Pancreas (tissue), 10 donors: ENCODE results near the gene EI24. TPM values are rescaled to one million over a fixed set of nuclear protein-coding genes. Genes with fewer than 3 reads are reported as not detected.
"Not testable (repeated sequence)": the region's sequence is repeated elsewhere in the genome, so short reads cannot be mapped to it uniquely, and the experiment has no call there.

Experiments
- ATAC-seq, 4 donors: fragments of 200-7000 bp; cut with Tn5 transposase; one replicate each; pipeline versions ENCODE4 v1.8.0 to v1.9.1; 2020; ENCODE audit warnings: mild to moderate bottlenecking in 4 of 4, moderate library complexity in 4 of 4
- DNase-seq, 6 donors: peaks; one replicate each; pipeline ENCODE4 v3.0.0-alpha.2; 2020
- FAIRE-seq: peaks from 2 replicates; lab custom pipeline; 2012; peaks lifted over from hg19 to GRCh38; lab: Jason Lieb, UNC
- H3K27ac ChIP-seq, 4 donors: fragments of 200-600 bp; sonication (generic); 1 replicate in 3 of 4; 2 replicates in 1 of 4; pipeline versions ENCODE4 v1.5.0 to v1.8.0; 2020
- H3K27me3 ChIP-seq, 4 donors: fragments of 200-600 bp; one replicate each; pipeline ENCODE4 v1.8.0; 2021
- H3K36me3 ChIP-seq, 3 donors: fragments of 200-600 bp; sonication (generic) in 1 of 3; one replicate each; pipeline versions ENCODE4 v1.5.0 to v1.8.0; 2020 to 2021
- H3K4me1 ChIP-seq, 3 donors: fragments of 200-600 bp; one replicate each; pipeline ENCODE4 v1.8.0; 2021
- H3K4me3 ChIP-seq, 4 donors: fragments of 200-600 bp; sonication (generic) in 2 of 4; one replicate each; pipeline versions ENCODE4 v1.5.0 to v1.8.0; 2020 to 2021
- H3K9me3 ChIP-seq, 4 donors: fragments of 200-600 bp; one replicate each; pipeline ENCODE4 v1.8.0; 2021
- WGBS, 2 donors: extraction: QIAGEN DNeasy Blood & Tissue Kit; methylation state at CpG; one replicate each; pipeline ENCODE4 v1.1.7; 2013; 5-methylcytosine and 5-hydroxymethylcytosine counted together
- intact Hi-C, 3 donors: fragments of 100-400 bp; cut with DNase I; formaldehyde crosslinking; loops; one replicate each; pipeline versions ENCODE4 v1.11.1 to v1.14.2; 2022
- polyA plus RNA-seq, 2 donors: library from polyadenylated mRNA; stranded (reverse); fragments of 200-250 nt; gene quantifications; one replicate each; pipeline ENCODE4 v1.2.3, GENCODE V29; 2013
- total RNA-seq, 6 donors: library from RNA; stranded (reverse); fragmentation: NEBNext Ultra II Directional in 4 of 6; extraction: Animal tissue kit (Norgen Biotek cat#: 25700) in 4 of 6; gene quantifications; one replicate each; pipeline versions ENCODE4 v1.2.1 to v1.2.4, GENCODE V29; 2021 to 2023
- TF ChIP-seq, protein P1 (sequence below), 4 donors: fragments of 200-600 bp; sonication (generic) in 3 of 4; IDR thresholded peaks; one replicate each; pipeline versions ENCODE4 v1.5.0 to v1.8.0; 2021; ENCODE audit warnings: antibody characterized with exemption in 4 of 4
- donor health status: healthy with polysubstance abuse.
- donor health status: DM: no; HTN: no; CAD: no; lungs with moderate emphysema.
- donor health status: DM: no; HTN: no; CAD: no.
- donor health status: control.
- donor health status: control.
- donor health status: Bipolar disorder and iron deficiency.
- donor health status: DM: yes; HTN: yes; CAD: no.
- donor health status: DM: no; HTN: no; CAD: no.
- donor health status: DM: no; HTN: no; CAD: no.
- donor health status: DM: yes; HTN: yes; CAD: no.

The EI24 gene
- total and polyA plus RNA-seq, 8 donors = 24.6 to 65.6 (median 47.9) TPM

DNA sequence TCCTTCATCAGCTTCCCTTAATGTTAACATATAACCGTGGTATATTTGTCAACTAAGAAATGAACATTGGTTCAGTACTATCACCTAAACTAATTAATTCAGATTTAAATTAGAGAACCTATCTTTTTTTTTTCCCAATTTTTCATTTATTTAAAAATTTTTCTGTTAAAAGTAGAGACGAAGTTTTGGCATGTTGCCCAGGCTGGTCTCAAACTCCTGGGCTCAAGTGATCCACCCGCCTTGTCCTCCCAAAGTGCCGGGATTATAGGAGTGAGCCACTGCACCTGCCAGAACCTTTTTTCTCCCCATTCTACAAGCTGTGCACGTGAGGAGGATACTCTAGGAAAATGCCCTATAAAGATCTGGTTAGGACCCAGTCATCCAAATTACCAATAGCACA, 3.6 kb downstream of the EI24 start:
- no peak overlapping the region for H3K4me3 ChIP-seq
- no peaks in the 10 kb centered on the region for H3K27me3 ChIP-seq
- WGBS, 2 donors = 75 to 81% methylated on average over 5 of the region's 5 CpGs
- DNase-seq (no peak), FAIRE-seq (no peak), ATAC-seq (no peak)
- peaks cover 0 to 19% (median 12%) of the 10 kb centered on the region in 3 donors for H3K4me1 ChIP-seq
- intact Hi-C loops = no loop called here
- no peaks in the 10 kb centered on the region for H3K9me3 ChIP-seq
- peaks cover 5 to 37% (median 5%) of the 10 kb centered on the region in 3 donors for H3K36me3 ChIP-seq
- TF ChIP-seq, protein P1, sequence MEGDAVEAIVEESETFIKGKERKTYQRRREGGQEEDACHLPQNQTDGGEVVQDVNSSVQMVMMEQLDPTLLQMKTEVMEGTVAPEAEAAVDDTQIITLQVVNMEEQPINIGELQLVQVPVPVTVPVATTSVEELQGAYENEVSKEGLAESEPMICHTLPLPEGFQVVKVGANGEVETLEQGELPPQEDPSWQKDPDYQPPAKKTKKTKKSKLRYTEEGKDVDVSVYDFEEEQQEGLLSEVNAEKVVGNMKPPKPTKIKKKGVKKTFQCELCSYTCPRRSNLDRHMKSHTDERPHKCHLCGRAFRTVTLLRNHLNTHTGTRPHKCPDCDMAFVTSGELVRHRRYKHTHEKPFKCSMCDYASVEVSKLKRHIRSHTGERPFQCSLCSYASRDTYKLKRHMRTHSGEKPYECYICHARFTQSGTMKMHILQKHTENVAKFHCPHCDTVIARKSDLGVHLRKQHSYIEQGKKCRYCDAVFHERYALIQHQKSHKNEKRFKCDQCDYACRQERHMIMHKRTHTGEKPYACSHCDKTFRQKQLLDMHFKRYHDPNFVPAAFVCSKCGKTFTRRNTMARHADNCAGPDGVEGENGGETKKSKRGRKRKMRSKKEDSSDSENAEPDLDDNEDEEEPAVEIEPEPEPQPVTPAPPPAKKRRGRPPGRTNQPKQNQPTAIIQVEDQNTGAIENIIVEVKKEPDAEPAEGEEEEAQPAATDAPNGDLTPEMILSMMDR (IDR thresholded peaks at IDR 0.05) = no peak
- no peak overlapping the region for H3K27ac ChIP-seq

DNA sequence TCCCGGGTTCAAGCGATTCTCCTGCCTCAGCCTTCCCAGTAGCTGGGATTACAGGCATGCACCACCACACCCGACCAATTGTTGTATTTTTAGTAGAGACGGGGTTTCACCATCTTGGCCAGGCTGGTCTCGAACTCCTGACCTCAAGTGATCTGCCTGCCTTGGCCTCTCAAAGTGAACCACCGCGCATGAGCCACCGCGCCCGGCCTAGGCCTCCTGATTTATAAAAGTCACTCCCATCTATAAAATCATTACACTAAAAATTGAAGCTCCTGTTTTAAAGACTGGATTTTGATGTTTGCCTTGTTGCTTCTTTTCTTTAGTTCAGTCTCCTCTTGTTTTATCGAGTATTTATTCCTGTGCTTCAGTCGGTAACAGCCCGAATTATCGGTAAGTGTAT, 7.9 kb downstream of the EI24 start:
- 95 to 98% methylated on average over 14 of the region's 14 CpGs for WGBS, 2 donors
- DNase-seq, H3K4me1 ChIP-seq, intact Hi-C loops, H3K9me3 ChIP-seq, ATAC-seq, H3K4me3 ChIP-seq, FAIRE-seq, H3K27ac ChIP-seq, H3K27me3 ChIP-seq: not testable (repeated sequence)
- H3K36me3 ChIP-seq = peaks cover 15 to 64% (median 28%) of the 10 kb centered on the region in 3 donors

DNA sequence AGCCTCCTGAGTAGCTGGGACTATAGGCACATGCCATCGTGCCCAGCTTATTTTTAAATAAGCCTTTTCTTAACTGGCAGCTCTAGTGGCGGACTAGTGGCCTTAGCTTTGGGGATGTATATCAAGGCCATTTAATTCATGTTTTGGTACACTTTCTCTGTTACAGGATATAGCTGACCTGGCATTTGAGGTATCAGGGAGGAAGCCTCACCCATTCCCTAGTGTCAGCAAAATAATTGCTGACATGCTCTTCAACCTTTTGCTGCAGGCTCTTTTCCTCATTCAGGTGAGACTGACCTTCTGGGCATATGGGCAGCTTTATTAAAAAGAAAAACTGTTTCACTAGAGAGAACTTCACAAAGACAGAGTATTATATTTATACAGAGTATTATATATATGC, 9.5 kb downstream of the EI24 start:
- Histone ChIP-seq H3K36me3 (peaks cover 15 to 80% (median 31%) of the 10 kb centered on the region in 3 donors), H3K9me3 (no peaks in the 10 kb centered on the region), H3K4me1 (no peaks in the 10 kb centered on the region), H3K27ac (no peak overlapping the region), H3K27me3 (no peaks in the 10 kb centered on the region), H3K4me3 (no peak overlapping the region)
- no peak for DNase-seq
- FAIRE-seq = no peak
- no peak for ATAC-seq
- TF ChIP-seq, protein P1 (IDR thresholded peaks at IDR 0.05) = no peak
- intact Hi-C loops = no loop called here
- WGBS, 2 donors = 92 to 96% methylated on average over 2 of the region's 2 CpGs

DNA sequence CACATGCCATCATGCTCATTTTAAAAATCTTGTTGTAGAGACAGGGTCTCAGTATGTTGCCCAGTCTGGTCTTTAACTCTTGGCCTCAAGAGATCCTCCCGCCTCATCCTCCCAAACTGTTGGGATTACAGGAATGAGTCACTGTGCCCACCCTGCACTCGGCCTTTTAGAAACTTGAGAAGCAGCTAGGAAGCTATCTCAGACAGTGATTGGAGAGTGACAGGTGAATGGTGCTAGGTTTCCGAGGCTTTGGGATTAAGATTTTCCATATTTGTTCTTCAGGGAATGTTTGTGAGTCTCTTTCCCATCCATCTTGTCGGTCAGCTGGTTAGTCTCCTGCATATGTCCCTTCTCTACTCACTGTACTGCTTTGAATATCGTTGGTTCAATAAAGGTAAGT, 10.5 kb downstream of the EI24 start:
- peaks cover 15 to 79% (median 32%) of the 10 kb centered on the region in 3 donors for H3K36me3 ChIP-seq
- intact Hi-C loops = no loop called here
- TF ChIP-seq, protein P1 (IDR thresholded peaks at IDR 0.05) = no peak
- no peak overlapping the region for H3K4me3 ChIP-seq
- DNase-seq = no peak
- no peaks in the 10 kb centered on the region for H3K27me3 ChIP-seq
- no peak for ATAC-seq
- H3K9me3 ChIP-seq = no peaks in the 10 kb centered on the region
- no peak for FAIRE-seq
- H3K27ac ChIP-seq = no peak overlapping the region
- no peaks in the 10 kb centered on the region for H3K4me1 ChIP-seq
- WGBS, 2 donors = 94 to 95% methylated on average over 5 of the region's 5 CpGs

DNA sequence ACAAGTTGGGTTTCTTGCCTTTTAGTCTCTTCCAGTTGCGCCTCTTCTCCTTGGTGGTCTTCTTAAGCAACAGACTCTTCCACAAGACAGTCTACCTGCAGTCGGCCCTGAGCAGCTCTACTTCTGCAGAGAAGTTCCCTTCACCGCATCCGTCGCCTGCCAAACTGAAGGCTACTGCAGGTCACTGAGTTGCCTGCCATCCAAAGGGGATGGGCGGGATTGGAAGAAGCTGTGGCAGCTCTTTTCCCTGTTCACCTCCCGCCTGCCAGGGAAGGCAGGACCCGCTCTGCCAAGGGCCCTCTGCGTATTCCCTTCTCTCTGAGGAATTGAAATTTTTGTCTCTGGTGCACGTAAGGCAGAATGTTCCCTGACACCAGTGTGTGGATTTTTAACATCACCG, 14.2 kb downstream of the EI24 start:
- H3K27ac ChIP-seq = no peak overlapping the region
- TF ChIP-seq, protein P1 (IDR thresholded peaks at IDR 0.05) = no peak
- 94% methylated on average over 11 of the region's 11 CpGs for WGBS, 2 donors
- H3K4me1 ChIP-seq = no peaks in the 10 kb centered on the region
- no peaks in the 10 kb centered on the region for H3K9me3 ChIP-seq
- peaks cover 8 to 45% (median 28%) of the 10 kb centered on the region in 3 donors for H3K36me3 ChIP-seq
- H3K27me3 ChIP-seq = no peaks in the 10 kb centered on the region
- intact Hi-C loops = no loop called here
- FAIRE-seq = no peak
- no peak overlapping the region for H3K4me3 ChIP-seq
- DNase-seq = no peak
- no peak for ATAC-seq
